Kasumi-1 (cell line): Measurements from ENCODE around the gene PEF1.

Experiments used
- DNase-seq, 2 experiments: peaks; one replicate each; lab custom pipeline; 2025; lab: John Stamatoyannopoulos, UW

PEF1 gene

DNA sequence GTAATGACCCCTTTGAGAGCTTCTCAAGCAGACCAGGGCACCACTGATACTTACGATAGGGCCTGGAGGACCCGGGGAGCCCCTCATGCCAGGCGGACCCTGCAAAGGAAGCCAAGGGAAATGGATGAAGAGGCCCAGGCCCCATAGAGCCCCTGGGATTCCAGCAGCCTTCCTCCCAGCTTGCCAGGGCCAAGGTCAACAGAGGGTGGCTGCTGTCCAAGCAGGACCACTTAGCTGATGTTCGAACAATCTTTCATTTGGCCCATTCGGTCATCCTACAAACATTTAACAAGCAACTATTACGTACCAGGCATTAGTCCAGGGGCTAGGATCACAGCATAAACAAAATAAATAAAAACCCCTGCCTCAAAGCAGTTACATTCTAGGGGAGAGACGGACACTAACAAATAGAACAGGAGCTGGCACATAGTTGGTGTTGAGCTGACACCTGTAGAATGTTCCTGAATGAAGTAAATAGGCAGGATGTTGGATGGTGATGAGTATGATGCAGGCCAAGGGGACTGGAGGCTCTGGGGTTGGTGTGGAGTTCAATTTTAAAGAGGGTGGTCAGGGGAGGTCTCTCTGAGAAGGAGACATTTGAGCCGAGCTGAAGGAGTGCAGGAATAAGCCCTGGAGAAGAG lies 27.0 kb upstream of the PEF1 start:
- no peak for DNase-seq

- no peak for DNase-seq
Observed at GRCh38 chr1:31671147-31671546, 26.5 kb upstream of the PEF1 start.

DNA sequence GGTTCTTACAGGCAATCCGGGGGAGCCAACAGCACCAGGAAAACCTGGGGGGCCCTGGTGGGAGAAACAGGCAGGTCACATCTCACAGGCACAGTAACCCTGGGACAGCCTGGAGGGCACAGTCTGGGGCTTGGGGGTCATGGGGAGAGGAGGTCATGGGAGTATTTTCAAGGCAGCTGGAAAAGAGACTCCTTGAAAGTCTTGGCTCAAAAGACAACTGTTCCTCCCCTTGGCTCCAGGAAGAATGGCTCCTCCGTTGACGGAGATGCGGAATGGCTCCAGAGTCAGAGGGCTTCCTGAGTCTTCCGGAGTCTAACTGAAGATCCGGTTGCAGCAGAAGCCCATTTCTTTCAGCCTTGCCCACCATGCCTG lies 25.9 kb upstream of the PEF1 start:
- DNase-seq: no peak

DNA sequence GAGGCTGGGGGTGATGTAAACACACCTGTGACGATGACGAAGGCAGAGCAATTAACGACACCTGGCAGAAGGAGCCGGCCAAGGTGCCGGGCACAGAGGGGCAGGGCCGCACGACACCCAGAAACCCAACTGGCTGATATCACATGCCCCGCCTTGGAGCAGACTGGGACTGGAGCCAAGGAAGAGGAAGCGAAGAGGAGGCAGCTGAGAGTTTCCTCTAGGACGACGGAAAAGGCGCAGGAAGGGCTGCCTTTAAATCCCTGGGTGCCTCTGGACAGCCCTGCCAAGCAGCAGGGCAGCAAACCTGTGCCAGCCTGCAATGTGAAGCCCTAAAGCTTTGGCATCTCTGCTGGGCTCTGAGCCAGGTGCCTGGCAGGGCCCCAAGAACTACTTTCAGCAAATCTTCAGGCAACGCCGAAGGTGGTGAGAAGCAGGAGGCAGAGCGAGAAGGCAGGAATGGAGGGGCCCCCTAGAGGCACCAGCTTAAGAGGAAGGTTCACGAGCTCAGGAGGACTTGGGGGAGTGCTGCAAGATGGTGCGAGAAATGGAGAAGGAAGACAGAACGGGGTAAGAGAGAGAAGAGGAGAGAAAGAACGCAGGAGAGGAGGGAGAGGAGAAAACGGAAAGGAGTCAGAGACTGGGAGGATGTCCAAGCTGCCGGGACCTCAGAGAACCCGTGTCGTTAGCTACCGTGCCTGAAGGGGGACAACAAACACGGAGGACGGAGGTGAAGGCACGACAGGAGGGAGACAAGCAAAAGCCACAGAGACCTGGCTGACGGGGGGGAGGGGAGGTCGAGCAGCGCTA lies 25.3 kb upstream of the PEF1 start:
- DNase-seq: peak; percentile 23 to 34

- no peak for DNase-seq
Observed at GRCh38 chr1:31669433-31669785, 24.7 kb upstream of the PEF1 start.

GRCh38 chr1:31668303-31668883 lies 23.7 kb upstream of the PEF1 start:
- DNase-seq: no peak

GRCh38 chr1:31667065-31667785 lies 22.5 kb upstream of the PEF1 start:
- DNase-seq: no peak

GRCh38 chr1:31666263-31666963 lies 21.7 kb upstream of the PEF1 start:
- no peak for DNase-seq

- DNase-seq: no peak
Observed at GRCh38 chr1:31665234-31665878, 20.7 kb upstream of the PEF1 start.

GRCh38 chr1:31664528-31664927 lies 19.9 kb upstream of the PEF1 start:
- no peak for DNase-seq

DNA sequence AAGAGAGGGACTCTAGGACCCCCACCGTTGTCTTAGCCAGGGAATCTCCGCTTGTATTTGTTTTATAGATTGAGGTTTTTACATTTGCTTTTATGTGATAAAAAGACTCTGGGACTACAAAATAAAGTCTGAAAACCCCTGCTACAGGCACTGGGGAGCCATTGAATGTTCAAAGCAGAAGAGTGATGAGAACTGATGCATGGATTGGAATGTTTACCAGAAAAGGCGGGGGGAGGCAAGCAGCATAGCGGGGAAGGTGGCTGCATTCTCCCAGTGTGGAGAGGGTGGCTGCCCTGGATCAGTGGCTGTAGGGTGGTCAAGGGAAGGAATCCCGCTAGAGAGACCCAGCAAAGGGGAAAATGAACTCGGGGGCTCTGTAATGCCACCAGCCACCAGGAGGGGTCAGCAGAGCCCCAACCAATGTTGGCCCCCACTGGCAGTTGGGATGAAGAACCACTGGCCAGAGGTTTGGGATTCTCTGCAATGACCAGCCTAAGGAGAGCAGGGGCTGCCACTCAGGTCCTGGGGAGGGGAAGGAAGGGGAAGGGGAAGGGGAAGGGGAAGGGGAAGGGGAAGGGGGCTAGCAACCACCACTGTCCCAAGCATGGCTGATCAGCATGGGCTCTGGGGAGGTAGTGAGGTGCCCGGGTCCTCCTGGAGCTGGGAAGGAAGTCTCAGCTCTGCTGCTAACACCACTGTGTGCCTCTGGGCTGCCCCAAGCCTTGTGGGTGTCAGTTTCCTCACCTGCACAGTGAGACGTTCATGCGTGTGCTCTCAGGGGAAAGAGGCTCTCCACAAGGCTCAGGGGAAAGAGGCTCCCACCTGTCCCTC lies 19.2 kb upstream of the PEF1 start:
- DNase-seq: peak in 1 of 2 experiments; percentile 25

- DNase-seq: no peak
Observed at GRCh38 chr1:31662463-31662862, 17.8 kb upstream of the PEF1 start.

DNA sequence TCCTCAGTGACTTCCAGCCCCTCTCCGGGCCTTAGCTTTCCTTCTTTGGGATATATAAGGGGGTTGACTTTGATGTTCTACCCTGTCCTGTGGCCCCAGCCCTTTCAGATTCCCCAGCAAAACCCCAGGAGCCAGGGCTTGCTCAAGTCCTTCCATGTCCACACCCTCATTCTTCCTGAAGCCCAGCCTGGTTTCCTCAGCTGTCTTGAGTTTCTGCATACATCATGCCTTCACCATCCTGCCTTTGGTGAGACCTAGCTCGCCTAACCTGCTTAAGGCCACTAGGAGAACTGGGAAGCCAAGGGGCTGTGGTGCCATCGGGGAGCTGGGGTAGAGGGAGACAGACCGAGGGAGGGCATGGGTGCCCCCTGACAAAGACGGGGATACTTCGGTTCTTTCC lies 17.2 kb upstream of the PEF1 start:
- DNase-seq: no peak

DNA sequence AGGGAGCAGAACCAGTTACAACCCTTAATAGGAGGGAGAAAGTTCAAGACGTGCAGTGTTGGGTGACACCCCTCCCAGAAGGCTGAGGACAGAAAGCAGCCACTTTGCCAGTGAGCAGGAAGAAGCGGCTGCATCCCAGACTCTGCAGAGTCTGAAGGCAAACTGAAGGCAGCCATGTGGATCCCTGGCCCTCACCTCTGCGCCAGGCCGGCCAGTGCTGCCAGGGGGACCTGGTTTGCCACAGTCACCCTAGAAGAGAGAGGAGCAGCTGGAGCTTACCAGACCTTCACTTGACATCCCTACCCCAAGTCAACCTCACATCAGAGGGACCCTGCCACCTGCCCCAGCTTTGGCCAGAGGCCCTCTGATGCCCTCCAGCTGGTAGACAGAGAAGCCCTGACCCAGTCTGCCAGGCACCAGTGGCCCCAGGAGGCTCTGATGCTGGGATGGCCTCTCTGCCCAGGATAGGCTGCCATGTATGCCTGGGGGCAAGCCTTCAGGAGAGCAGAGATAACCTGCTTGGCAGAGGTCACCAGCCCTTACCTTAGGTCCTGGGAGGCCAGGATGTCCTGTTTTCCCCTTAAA lies 16.3 kb upstream of the PEF1 start:
- DNase-seq: no peak

DNA sequence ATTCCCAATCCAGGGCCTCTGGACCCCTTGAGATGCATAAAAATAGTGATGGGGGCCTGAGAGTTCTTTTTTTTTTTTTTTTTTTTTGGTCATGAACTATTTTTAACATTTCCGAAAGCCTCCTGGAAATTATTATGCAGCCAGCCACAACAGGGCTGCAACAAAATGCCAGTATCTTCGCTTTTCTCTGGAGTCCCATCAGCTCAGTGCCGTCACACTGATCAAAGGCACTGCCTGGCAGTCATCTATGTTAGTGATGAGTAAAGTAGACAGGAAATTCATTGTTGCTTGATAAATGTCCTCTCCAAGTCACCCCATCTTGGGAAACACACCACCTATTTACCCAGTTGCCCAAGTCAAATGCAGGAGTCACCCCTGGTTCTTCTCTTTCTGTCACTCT lies 15.2 kb upstream of the PEF1 start:
- DNase-seq: no peak

DNA sequence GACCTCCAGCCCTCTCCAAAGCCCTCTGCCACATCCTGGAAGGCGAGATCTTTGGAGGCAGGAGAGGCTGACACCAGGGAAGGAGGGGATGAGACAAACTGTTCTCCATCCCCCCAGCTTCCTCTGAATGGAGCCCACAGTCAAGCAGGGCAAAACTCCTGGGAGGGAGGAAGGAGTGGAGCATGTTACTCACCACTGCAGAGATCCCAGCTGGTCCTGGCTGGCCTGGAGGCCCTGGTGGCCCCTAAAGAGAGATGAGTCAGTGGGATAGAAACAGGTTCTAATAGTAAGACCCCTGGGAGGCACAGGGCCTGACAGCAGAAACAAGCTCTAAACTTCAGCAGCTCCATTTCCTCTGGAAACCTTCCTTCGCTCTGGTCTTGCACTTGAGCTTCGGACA lies 14.0 kb upstream of the PEF1 start:
- no peak for DNase-seq

DNA sequence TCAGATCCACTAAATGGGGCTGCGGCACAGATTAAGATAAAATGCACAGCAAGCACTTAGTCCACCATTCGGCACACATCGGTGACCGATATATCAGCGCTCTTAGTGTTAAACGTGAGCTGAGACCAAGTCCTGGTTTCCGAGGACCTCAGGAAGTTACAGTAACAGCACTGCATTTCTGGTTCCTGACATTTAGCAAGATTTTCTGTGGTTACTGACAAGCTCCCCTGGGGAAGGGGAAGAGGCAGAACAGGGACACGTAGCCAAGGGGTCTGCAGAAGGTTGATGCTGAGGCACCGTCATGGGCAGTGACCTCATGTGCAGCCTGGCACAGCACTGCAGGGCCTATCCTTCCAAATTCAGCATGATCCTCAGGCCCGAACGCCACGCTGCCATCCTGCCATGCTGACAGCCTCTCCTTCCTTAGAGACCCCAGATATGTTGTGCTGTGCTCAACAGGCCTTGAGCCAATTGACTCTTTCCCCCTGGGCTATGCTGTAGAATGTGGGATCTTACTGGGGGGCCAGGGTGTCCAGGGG lies 13.4 kb upstream of the PEF1 start:
- no peak for DNase-seq

- no peak for DNase-seq
Observed at GRCh38 chr1:31657020-31657804, 12.5 kb upstream of the PEF1 start.

DNA sequence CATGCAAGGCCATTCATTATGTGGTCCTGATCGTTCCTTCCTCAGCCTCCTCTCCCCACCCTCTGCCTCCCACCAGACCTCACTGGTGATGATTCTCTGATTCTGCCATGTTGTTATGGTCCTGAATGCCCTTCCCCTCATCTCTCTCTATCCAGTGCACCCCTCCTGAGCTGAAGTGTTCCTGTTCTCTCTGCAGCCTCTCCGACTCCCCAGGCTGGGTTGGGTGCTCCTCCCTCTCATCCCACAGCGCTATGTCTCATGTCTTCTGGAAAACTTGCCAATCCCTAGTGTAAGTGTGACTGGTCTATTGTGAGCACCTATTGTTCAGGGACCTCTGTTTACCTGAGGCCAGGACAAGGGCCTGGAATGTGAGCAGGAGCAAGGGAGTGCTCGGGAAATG lies 11.1 kb upstream of the PEF1 start:
- no peak for DNase-seq
